HG02759 (cell line): ENCODE data around the gene F3.
"Not testable (repeated sequence)": the region's sequence is repeated elsewhere in the genome, so short reads cannot be mapped to it uniquely, and the experiment has no call there.

Experiments used
- ATAC-seq: cut with Tn5 transposase; IDR thresholded peaks from one replicate; pipeline ENCODE4 v1.9.1; 2021; ENCODE audit warnings: mild to moderate bottlenecking, moderate library complexity; ENCODE audit not compliant: unreplicated experiment

Gene F3

DNA sequence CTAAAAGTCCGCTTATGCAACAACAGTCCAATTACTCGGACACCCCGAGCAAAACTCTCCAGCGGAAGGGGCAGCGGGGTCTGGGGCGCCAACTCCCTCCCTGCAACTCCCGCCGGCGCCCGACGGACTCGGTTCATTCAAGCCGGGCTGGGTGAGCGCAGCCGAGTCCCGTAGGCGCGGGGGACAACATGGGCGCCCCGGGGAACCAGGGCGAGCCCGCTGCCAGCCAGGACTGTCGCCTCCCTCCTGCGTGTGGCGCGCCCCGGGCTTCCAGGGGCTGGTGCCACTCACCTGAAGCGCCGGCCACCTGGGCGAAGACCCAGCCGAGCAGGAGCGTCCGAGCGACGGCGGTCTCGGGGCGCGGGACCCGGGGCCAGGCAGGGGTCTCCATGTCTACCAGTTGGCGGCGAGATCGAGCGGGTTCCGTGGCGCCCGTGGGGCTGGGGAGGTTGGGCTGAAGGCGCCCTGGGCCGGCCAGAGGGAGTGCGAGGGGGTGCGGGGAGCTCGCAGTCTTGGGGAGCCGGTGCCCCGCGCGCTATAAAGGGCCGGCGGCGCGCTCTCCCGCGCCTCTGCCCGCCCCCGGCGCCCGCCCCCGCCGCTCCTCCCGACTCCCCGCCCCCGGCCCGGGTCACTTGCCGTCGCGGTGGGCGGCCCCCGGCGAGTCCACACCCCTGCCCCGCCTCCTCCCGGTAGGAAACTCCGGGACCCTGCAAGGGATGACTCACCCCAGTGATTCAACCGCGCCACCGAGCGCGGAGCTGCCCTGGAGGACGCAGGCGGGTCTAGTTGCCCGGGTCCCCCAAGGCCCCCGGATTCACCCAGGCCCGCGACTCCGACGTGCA is at the start of gene F3:
Gene F3 (minus strand): TSS at position 514 of the 842 bp plus-strand sequence. CDS start 123 bp downstream, at position 391.
- ATAC-seq = peak; percentile 90

DNA sequence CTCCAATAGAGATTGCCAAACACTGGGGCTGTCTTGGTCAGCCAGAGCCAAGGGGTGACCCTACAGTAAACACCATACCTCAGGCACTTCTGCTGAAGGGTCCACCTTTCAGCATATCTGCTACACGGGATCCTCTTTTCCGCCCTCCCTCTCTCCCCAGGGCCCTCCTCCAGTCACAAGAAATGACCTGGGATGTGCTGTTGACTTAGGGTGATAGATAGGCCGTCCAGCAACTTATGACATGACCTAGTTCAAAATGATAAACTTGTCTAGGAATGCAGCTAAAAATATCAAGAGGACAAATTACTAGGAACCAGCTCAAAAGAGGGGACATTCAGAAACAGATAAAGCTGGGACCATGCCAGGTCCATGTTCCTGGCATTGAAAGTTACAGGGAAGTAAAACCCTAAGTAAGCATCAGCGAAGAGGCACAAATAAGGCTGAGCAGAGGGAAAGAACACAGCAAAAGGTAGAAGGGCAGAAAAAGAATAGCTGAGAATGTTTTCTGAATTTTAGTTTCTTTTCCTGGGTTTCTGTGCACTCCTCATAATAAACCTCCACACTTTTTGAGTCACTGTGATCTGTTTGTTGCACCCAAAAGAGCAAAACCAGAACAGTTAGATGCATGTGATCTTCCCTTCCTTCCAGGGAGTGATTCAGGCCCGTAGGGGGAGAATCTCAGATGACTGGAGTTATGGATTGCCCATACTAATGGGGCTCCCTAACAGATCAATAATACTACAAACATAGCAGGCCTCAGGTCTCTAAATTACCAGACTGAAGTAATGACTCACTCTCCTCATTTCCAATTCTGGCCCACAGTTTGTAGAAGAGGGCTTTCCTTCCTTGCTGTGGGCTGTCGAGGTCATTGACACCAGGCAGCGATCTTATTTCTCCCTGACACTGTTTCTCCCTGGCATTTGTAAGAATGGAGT is 48.9 kb upstream of the F3 start:
- no peak for ATAC-seq

DNA sequence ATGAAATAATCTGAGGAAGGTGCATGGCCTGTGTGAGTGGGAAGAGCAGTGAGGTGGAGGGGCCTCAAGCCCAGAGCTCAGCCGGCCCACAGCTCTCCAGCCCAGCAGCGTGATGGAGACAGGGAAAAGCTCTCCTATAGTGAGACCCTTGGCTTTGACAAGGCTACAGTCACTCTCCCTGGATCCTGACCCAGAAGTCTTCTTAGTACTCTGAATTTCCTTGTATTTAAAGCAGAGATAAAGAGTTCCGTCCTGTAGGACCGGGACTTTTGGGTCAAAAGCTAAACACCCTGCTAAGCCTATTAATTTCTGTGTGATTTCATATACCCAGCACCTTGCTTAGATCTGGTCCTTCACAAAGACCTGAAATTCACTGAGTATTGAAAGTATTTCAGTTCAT is 48.2 kb upstream of the F3 start:
- no peak for ATAC-seq

DNA sequence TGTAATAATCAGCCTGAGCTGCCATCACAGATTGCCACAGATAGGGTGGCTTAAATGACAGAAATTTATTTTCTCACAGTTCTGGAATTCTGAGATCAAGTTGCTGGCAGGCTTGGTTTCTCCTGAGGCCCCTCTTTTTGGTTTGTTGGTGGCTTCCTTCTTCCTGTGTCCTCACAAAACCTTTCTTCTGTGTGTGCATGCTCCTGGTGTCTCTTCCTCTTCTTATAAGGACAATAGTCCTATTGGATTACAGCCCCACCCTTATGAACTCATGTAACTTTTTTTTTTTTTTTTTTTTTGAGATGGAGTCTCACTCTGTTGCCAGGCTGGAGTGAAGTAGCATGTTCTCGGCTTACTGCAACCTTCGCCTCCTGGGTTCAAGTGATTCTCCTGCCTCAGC is 41.0 kb upstream of the F3 start:
- no peak for ATAC-seq

DNA sequence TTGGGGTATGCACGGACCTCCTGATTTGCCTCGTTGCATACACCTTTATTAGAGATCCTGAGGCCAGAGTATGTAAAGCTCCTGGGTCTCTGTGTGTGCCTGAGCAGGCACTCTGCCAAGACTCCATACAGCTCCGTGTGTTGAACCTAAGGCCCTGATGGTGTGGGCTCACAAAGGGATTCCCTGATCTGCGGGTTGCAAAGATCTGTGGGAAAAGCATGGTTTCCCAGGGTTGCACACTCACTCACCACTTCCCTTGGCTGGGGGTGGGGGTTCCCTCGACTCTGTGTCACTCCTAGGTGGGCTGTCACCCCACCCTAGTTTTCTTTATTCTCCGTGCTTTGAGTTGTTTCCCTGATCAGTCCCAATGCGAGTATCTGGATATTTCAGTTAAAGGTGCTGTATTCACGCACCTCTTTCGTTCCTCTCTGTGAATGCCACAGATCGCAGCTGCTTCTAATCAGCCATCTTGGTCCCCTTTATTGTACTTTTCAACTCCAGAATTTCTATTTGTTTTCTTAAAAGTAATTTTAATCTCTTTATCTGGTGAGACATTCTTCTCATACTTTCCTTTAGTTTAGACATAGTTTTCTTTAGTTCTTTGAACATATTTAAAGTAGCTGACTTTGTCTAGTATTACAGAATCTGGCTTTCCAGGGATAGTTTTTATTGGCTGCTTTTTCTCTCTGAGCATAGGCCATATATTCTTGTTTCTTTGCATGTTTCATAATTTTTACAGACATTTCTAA is 39.0 kb upstream of the F3 start:
- ATAC-seq = no peak

DNA sequence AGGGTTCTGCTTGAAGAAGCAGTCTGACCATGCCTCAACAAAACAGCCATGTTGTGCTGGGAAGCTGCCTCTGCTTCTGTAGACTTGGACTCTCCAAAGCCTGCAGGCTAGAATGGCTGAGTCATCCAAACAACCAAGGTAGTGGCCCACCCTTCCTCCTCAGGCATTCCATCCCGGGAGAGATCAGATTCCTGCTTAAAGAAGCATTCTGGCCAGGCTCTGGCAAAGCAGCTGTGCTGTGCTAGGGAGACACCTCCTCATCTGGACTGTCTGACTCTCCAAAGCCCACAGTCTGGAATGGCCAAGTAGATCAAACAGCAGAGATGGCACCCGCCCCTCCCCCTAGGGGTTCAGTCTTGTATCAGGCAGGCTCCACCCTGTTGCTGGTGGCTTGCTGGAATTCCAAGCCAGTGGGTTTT is 38.3 kb upstream of the F3 start:
- no peak for ATAC-seq

DNA sequence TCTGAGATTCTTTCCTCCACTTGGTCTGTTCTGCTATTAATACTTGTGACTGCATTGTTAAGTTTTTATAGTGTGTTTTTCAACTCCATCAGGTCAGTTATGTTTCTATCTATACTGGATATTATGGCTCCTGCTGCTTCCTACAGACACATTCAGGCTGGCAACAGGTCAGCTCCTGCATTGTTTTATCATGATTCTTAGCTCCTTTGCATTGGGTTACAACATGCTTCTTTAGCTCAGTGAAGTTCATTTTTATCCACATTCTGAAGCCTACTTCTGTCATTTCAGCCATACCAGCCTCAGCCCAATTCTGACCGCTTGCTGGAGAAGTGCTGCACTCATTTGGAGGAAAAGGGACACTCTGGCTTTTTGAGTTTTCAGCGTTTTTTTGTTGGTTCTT is 37.3 kb upstream of the F3 start:
- no peak for ATAC-seq

DNA sequence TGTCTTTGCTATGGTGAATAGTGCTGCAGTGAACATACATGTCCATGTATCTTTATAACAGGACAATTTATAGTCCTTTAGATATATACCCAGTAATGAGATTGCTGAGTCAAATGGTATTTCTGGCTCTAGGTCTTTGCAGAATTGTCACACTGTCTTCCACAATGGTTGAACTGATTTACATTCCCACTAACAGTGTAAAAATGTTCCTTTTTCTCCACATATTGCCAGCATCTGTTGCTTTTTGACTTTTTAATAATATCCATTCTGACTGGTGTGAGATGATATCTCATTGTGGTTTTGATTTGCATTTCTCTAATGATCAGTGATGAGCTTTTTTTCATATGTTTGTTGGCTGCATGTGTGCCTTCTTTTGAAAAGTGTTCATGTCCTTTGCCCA is 32.4 kb upstream of the F3 start:
- ATAC-seq = not testable (repeated sequence)

- ATAC-seq = no peak
Measured at GRCh38 chr1:94572780-94573179, 31.2 kb upstream of the F3 start.

GRCh38 chr1:94570965-94571364 is 29.4 kb upstream of the F3 start:
- not testable (repeated sequence) for ATAC-seq

GRCh38 chr1:94568806-94569205 is 27.2 kb upstream of the F3 start:
- not testable (repeated sequence) for ATAC-seq

DNA sequence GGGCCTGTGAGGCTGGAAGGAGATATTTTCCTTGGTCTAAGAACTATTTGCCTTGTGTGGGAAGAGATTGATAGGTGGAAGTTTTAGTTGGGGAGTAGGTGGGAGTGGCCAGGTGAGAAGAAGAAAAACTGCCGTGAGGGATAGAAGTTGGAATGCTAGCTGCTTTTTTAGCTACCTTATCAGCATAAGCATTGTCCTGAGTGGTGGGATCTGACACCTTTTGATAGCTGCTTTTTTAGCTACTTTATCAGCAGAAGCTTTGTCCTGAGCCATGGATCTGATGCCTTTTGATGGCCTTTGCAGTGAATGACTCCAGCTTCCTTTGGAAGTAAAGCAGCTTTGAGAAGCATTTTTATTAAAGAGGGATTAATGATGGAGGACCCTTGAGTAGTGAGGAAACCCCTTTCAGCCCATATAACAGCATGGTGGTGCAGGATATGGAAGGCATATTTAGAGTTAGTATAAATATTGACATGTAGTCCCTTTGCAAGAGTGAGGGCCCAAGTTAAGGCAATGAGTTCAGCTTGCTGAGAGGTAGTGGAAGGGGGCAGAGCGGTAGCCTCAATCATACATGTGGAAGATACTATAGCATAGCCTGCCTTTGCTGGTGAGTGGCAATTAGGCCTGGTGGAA is 26.5 kb upstream of the F3 start:
- ATAC-seq = not testable (repeated sequence)

DNA sequence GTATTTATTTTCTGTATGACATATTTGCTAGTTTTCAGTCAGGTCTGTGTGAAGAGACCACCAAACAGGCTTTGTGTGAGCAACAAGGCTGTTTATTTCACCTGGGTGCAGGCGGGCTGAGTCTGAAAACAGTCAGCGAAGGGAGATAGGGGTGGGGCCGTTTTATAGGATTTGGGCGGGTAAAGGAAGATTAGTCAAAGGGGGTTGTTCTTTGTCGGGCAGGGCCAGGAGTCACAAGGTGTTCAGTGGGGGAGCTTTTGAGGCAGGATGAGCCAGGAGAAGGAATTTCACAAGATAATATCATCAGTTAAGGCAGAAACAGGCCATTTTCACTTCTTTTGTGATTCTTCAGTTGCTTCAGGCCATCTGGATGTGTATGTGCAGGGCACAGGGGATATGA is 24.9 kb upstream of the F3 start:
- ATAC-seq = not testable (repeated sequence)

DNA sequence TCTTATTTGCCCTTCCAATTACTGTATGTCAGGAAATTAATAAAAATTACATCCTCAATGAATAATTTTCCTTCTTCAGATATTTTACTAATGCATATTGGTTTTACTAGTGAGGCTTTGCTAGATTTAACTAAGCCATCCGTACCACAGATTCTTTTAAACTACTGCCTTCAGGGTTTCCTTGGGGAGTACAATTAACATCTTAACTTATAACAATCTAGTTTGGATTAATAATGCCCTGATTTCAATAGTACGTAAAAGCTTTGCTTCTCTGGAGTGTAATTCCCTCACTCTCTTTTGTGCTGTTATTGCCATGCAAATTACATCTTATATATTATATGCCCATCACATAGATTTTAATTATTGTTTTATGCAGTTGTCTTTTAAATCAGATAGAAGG is 24.3 kb upstream of the F3 start:
- ATAC-seq = no peak

- no peak for ATAC-seq
Measured at GRCh38 chr1:94562519-94563260, 21.1 kb upstream of the F3 start.

DNA sequence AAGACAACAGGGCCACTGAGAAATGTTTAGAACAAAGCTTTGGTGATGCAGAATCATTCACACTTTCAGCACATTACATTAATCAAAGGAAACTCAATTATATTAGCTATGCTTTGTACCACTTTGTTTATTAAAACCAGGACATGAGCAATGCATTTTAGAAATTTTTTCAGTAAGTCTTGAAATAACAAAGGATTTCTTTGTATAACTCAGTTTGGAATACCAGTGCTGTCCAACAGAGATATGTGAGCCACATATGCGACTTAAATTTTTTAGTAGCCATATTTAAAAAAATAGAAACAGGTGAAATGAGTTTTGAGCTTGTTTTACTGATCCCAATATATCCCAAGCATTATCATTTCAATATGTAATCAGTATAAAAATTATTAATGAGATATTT is 18.8 kb upstream of the F3 start:
- no peak for ATAC-seq

- ATAC-seq = no peak
Measured at GRCh38 chr1:94559921-94560320, 18.4 kb upstream of the F3 start.

DNA sequence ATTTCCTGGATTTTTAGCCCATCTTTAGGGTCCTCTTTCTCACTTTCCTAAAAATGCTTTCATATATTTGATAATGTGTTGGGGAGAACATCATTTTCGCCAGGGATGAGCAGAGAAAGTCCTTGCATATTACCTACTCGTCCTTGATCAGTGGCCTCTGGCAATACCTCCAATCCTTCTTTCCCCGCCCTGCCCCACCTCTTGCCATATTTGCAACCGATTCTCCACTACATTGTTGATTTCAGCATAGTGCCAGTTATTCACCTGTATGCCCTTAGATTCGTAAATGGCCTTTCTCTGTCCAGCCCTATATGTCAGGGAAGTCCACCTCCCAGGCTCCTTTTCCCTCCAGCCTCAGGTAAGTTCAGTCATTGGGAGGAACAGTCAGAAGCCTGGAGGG is 13.5 kb upstream of the F3 start:
- no peak for ATAC-seq

DNA sequence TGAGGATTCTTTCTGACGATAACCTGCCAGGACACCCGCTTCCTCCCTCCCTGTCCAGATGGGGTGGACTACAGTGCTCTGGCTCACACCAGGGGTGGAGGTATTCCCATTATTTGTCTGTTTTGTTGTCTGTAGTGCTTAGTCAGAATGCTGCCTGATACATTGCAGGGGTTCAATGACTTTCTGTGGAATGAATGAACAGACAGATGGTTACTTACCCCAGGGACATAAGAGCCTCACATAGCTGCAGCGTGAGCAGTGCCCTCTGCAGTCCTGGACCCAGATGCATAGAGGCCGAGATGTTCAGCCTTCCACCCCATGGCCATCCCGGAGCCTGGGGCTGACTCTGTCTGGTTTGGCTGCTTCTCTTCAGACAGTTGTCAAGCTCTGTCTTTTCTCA is 13.0 kb upstream of the F3 start:
- no peak for ATAC-seq

- ATAC-seq = no peak
Measured at GRCh38 chr1:94553931-94554330, 12.4 kb upstream of the F3 start.
